Body of pancreas (tissue), 4 donors: ENCODE measurements around the gene YIPF4. TPM values are rescaled to one million over a fixed set of nuclear protein-coding genes. Genes with fewer than 3 reads are reported as not detected.
"Not testable (repeated sequence)": the region's sequence is repeated elsewhere in the genome, so short reads cannot be mapped to it uniquely, and the experiment has no call there.

Experiments used
- ATAC-seq: fragments of 150-250 bp; one replicate; pipeline ENCODE4 v1.9.1; 2016
- DNase-seq, 4 donors: peaks; one replicate each; pipeline ENCODE4 v3.0.0-alpha.2; 2019
- H3K27ac ChIP-seq, 4 donors: fragments of 200-600 bp; sonication (generic); 1 replicate in 3 of 4; 2 replicates in 1 of 4; pipeline versions ENCODE4 v1.5.1 to v1.6.1; 2016 to 2019; ENCODE audit warnings: mild to moderate bottlenecking in 1 of 4, mixed read lengths in 1 of 4, moderate library complexity in 1 of 4
- H3K27me3 ChIP-seq, 2 donors: fragments of 200-600 bp; sonication (generic); one replicate each; pipeline ENCODE4 v1.6.0; 2016; ENCODE audit warnings: mild to moderate bottlenecking in 1 of 2
- H3K36me3 ChIP-seq, 2 donors: fragments of 200-600 bp; sonication (generic); replicated peaks in 1 of 2; 2 replicates each; pipeline ENCODE4 v1.5.1; 2016; ENCODE audit warnings: low read depth in 2 of 2; ENCODE audit not compliant: insufficient read depth in 1 of 2
- H3K4me1 ChIP-seq: fragments of 200-600 bp; sonication (generic); one replicate; pipeline ENCODE4 v1.6.0; 2016
- H3K4me3 ChIP-seq, 2 donors: fragments of 200-600 bp; sonication (generic); 1 replicate in 1 of 2; 2 replicates in 1 of 2; pipeline ENCODE4 v1.5.1; 2016 to 2019
- H3K9me3 ChIP-seq, 3 donors: fragments of 200-600 bp; sonication (generic); 1 replicate in 2 of 3; 2 replicates in 1 of 3; pipeline ENCODE4 v1.5.1; 2016
- POLR2A ChIP-seq, 3 donors: fragments of 450-650 bp; IDR thresholded peaks; one replicate each; pipeline ENCODE4 v1.6.1; 2016; ENCODE audit warnings: antibody characterized with exemption in 3 of 3, mild to moderate bottlenecking in 2 of 3
- WGBS, 2 donors: methylation state at CpG; one replicate each; pipeline ENCODE4 v1.1.5; 2017; 5-methylcytosine and 5-hydroxymethylcytosine counted together
- intact Hi-C: fragments of 100-400 bp; cut with DNase I; formaldehyde crosslinking; loops from one replicate; pipeline ENCODE4 v1.15.1; 2023
- total RNA-seq, 2 donors: library from RNA; depleted of rRNA; stranded (reverse); fragments of >200 nt; gene quantifications; one replicate each; pipeline ENCODE4 v1.1.0, GENCODE V29; 2016
- TF ChIP-seq, protein P1 (sequence below), 7 experiments: fragments of 450-650 bp in 4 of 7; fragments of 200-600 bp in 3 of 7; sonication (generic) in 3 of 7; IDR thresholded peaks; one replicate each; pipeline ENCODE4 v1.5.1; 2016 to 2019; ENCODE audit warnings: antibody characterized with exemption in 7 of 7

The YIPF4 gene
- total RNA-seq, 2 donors from 2014 or later = 13.5 to 24.7 TPM

DNA sequence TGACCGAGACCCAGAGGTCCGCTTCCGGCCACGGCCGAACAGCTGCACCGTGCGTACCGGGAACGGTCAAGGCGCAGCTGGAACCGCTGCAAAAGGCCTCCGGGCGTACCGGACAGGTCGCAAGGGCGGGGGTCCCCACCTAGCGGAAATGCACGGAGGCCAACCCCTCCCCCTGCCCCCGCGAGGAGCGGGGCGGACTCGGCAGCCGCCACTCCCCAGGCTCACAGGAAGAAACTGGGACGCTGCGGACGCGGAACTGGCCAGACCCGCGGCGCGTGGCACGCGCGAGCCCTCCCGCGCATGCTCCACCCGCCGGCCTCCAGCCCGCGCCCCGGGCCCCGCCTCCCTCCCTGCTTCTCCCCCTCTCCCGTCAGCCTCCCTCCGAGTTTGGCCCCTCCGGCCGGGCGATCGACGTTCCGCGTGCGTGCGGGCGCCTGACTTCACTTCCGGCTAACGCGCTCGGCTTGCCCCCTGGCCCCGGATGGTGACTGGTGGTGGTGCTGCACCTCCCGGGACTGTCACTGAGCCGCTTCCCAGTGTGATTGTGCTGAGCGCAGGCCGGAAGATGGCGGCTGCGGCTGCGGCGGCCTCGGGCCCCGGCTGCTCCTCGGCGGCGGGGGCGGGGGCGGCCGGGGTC is 79.1 kb downstream of the YIPF4 start, which contains the start of gene BIRC6:
Gene BIRC6 (plus strand): TSS at position 343 of the 637 bp plus-strand sequence. CDS start 139 bp downstream, at position 482.
- H3K4me1 ChIP-seq = peaks cover 31% of the 10 kb centered on the region
- peak within 1 kb of the TSS; percentile 73 to 97 for H3K4me3 ChIP-seq
- H3K36me3 ChIP-seq = no peaks in the 10 kb centered on the region
- TF ChIP-seq, protein P1, sequence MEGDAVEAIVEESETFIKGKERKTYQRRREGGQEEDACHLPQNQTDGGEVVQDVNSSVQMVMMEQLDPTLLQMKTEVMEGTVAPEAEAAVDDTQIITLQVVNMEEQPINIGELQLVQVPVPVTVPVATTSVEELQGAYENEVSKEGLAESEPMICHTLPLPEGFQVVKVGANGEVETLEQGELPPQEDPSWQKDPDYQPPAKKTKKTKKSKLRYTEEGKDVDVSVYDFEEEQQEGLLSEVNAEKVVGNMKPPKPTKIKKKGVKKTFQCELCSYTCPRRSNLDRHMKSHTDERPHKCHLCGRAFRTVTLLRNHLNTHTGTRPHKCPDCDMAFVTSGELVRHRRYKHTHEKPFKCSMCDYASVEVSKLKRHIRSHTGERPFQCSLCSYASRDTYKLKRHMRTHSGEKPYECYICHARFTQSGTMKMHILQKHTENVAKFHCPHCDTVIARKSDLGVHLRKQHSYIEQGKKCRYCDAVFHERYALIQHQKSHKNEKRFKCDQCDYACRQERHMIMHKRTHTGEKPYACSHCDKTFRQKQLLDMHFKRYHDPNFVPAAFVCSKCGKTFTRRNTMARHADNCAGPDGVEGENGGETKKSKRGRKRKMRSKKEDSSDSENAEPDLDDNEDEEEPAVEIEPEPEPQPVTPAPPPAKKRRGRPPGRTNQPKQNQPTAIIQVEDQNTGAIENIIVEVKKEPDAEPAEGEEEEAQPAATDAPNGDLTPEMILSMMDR (IDR thresholded peaks at IDR 0.05) = peak in 2 of 7 experiments; percentile 25 to 26
- TF ChIP-seq POLR2A (IDR thresholded peaks at IDR 0.05) = peak; percentile 92 to 96 (median 95)
- H3K27me3 ChIP-seq = no peaks in the 10 kb centered on the region
- ATAC-seq (peak; percentile 95), DNase-seq (peak; percentile 98)
- H3K27ac ChIP-seq = peak within 1 kb of the TSS; percentile 85 to 98 (median 94)
- intact Hi-C loops = no loop called here
- 0% methylated on average over 1 to 56 of the region's 76 CpGs for WGBS, 2 donors
- no peaks in the 10 kb centered on the region for H3K9me3 ChIP-seq

DNA sequence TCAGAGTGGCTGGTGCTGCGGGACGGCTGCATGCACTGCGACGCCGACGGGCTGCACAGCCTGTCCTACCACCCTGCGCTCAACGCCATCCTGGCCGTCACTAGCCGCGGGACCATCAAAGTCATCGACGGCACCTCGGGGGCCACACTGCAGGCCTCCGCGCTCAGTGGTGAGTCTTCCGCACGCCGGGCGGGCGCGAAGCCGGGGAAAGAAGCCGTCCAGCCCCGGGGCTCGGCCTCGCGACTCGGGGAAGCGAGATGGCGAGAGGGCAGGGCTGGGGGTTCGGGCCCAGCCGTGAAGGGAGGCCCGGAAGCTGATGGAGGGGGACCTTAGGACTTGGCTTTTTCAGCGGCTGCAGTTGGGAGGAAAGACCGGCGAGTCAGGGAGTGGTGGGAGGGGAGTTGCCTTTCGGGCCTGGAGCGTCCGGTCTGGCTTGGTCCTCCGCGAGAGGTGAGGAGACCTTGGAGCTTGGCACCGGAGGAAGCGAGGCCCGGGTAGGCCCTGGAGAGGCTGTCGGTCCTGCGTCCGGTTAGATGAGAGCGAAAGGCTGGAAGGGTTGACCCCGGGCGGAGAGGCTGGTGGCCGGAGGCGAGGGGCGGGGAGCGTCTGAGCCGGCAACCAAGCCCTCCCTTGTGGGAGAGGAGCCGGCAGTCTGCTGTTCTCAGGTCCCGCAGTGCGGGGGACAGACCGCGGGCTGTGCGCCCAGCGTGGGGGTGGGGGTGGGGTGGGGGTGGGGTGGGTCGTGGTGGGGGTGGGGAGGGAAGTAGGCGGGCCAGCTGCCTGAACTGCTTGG is 79.8 kb downstream of the YIPF4 start:
- DNase-seq (peak; percentile 53 to 55 (median 54)), ATAC-seq (peak; percentile 3)
- peak overlapping the region; percentile 85 to 98 (median 94) for H3K27ac ChIP-seq
- WGBS, 2 donors = 0 to 1% methylated on average over 25 to 57 of the region's 65 CpGs
- H3K36me3 ChIP-seq = no peaks in the 10 kb centered on the region
- intact Hi-C loops = no loop called here
- H3K4me1 ChIP-seq = peaks cover 34% of the 10 kb centered on the region
- peak overlapping the region; percentile 73 to 97 for H3K4me3 ChIP-seq
- no peaks in the 10 kb centered on the region for H3K9me3 ChIP-seq
- TF ChIP-seq, protein P1 (IDR thresholded peaks at IDR 0.05) = no peak
- no peak for TF ChIP-seq POLR2A (IDR thresholded peaks at IDR 0.05)
- H3K27me3 ChIP-seq = no peaks in the 10 kb centered on the region

DNA sequence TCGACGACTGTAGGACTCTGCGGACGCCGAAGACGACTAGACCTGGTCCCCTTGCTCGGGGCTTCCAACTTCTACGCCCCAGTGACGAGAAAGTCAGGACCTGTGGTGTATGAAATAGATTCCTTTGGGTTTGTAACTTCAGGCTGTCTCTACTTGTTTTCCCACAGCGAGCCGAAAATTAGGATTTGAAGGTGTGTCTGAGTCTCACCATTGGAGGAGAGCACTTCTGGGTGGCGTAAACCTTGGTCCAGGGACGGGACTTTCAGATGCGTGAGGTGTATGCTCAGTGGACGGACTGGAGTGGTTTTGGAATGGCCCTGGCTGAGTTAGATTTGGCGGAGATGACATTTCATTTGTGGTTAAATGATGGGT is 80.4 kb downstream of the YIPF4 start:
- TF ChIP-seq, protein P1 (IDR thresholded peaks at IDR 0.05) = no peak
- TF ChIP-seq POLR2A (IDR thresholded peaks at IDR 0.05) = no peak
- H3K9me3 ChIP-seq = no peaks in the 10 kb centered on the region
- intact Hi-C loops = no loop called here
- no peaks in the 10 kb centered on the region for H3K27me3 ChIP-seq
- peak overlapping the region; percentile 73 to 97 for H3K4me3 ChIP-seq
- peaks cover 39% of the 10 kb centered on the region for H3K4me1 ChIP-seq
- peak overlapping the region; percentile 85 to 98 (median 94) for H3K27ac ChIP-seq
- no peak for ATAC-seq
- DNase-seq = peak in 1 of 4 donors; percentile 22
- H3K36me3 ChIP-seq = no peaks in the 10 kb centered on the region
- 3% methylated on average over 14 to 16 of the region's 16 CpGs for WGBS, 2 donors

DNA sequence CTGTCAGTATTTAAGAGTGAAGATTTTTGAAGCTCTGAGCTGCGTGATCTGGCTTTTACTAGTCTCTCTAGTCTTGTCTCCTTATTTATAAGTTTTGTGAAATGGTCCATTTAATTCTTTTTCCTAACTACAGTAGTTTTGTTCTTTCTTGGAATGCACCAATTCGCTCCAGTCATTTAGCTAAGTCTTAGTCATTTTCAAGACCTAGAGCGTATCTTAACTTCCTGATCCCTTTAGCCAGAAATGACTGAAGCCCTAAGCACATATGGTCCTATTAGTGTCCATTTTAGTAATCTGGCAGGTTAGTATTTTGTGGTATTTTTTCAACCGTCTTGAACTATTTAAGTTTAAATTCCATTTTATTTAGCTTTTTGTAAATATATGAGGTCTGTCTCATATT is 82.7 kb downstream of the YIPF4 start:
- peaks cover 61% of the 10 kb centered on the region for H3K4me1 ChIP-seq
- H3K27ac ChIP-seq = peak overlapping the region in 1 of 4 donors; percentile 56
- H3K36me3 ChIP-seq = no peaks in the 10 kb centered on the region
- TF ChIP-seq POLR2A (IDR thresholded peaks at IDR 0.05) = no peak
- TF ChIP-seq, protein P1 (IDR thresholded peaks at IDR 0.05) = no peak
- ATAC-seq (no peak), DNase-seq (no peak)
- H3K4me3 ChIP-seq = no peak overlapping the region
- 36 to 45% methylated on average over 4 of the region's 4 CpGs for WGBS, 2 donors
- intact Hi-C loops = no loop called here
- no peaks in the 10 kb centered on the region for H3K27me3 ChIP-seq
- no peaks in the 10 kb centered on the region for H3K9me3 ChIP-seq

GRCh38 chr2:32362997-32363396 is 85.3 kb downstream of the YIPF4 start:
- DNase-seq, H3K9me3 ChIP-seq, intact Hi-C loops, H3K36me3 ChIP-seq, H3K27ac ChIP-seq, ATAC-seq, H3K4me3 ChIP-seq, H3K27me3 ChIP-seq: not testable (repeated sequence)
- WGBS, 2 donors = 88 to 98% methylated on average over 2 of the region's 2 CpGs
- H3K4me1 ChIP-seq = peaks cover 67% of the 10 kb centered on the region
